HUES64 (cell line): ENCODE results near the gene DLL1.

Experiments
- H3K27ac ChIP-seq: 2 replicates; pipeline ENCODE4 v1.7.0; 2013; ENCODE audit warnings: low read depth, low read length, inconsistent platforms
- H3K27me3 ChIP-seq: 2 replicates; pipeline ENCODE4 v1.6.1; 2013; ENCODE audit warnings: mild to moderate bottlenecking, low read length; ENCODE audit not compliant: insufficient read depth
- H3K36me3 ChIP-seq: 2 replicates; pipeline ENCODE4 v1.6.1; 2013; ENCODE audit warnings: mild to moderate bottlenecking, low read length; ENCODE audit not compliant: insufficient read depth
- H3K4me1 ChIP-seq: 2 replicates; pipeline ENCODE4 v1.6.1; 2013; ENCODE audit warnings: mild to moderate bottlenecking, low read length, moderate library complexity; ENCODE audit not compliant: insufficient read depth
- H3K4me3 ChIP-seq: 2 replicates; pipeline ENCODE4 v1.5.1; 2013; ENCODE audit warnings: mild to moderate bottlenecking, low read length, moderate library complexity
- H3K9ac ChIP-seq: 2 replicates; pipeline ENCODE4 v1.6.1; 2013; ENCODE audit warnings: mild to moderate bottlenecking, low read depth, low read length
- H3K9me3 ChIP-seq: 2 replicates; pipeline ENCODE4 v1.6.1; 2013; ENCODE audit warnings: low read depth, low read length; ENCODE audit not compliant: insufficient read depth
- WGBS: fragments of 150-250, 120-280 bp; methylation state at CpG from one replicate; pipeline ENCODE4 v1.1.7; 2013; ENCODE audit warnings: missing lambda C conversion rate; 5-methylcytosine and 5-hydroxymethylcytosine counted together

The DLL1 gene

DNA sequence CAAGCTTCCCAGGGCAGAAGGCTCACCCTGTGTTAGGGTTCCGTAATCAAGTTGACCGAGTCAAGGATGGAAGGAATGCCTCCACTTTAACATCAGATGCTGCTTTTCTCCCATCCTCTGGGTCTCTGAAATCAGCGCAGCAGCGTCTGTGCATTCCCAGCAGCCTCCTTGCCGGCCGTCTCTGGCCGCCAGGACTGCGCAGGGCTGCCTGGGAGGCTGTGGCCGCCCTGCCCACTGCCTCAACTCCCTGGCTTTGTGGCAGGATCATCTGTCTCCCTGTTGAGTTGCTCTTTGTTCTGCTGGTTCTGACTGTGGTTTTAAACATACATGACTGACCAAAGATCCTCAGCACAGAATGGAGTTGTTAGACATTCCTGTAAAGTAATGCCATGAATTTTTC is 56.5 kb downstream of the DLL1 start:
- no peak overlapping the region for H3K9ac ChIP-seq
- no peaks in the 10 kb centered on the region for H3K9me3 ChIP-seq
- H3K4me1 ChIP-seq = peaks cover 22% of the 10 kb centered on the region; the same call in 1 of the 2 replicates
- H3K4me3 ChIP-seq = no peak overlapping the region
- WGBS = 90% methylated on average over 9 of the region's 9 CpGs
- no peak overlapping the region for H3K27ac ChIP-seq
- no peaks in the 10 kb centered on the region for H3K27me3 ChIP-seq
- H3K36me3 ChIP-seq = no peaks in the 10 kb centered on the region

DNA sequence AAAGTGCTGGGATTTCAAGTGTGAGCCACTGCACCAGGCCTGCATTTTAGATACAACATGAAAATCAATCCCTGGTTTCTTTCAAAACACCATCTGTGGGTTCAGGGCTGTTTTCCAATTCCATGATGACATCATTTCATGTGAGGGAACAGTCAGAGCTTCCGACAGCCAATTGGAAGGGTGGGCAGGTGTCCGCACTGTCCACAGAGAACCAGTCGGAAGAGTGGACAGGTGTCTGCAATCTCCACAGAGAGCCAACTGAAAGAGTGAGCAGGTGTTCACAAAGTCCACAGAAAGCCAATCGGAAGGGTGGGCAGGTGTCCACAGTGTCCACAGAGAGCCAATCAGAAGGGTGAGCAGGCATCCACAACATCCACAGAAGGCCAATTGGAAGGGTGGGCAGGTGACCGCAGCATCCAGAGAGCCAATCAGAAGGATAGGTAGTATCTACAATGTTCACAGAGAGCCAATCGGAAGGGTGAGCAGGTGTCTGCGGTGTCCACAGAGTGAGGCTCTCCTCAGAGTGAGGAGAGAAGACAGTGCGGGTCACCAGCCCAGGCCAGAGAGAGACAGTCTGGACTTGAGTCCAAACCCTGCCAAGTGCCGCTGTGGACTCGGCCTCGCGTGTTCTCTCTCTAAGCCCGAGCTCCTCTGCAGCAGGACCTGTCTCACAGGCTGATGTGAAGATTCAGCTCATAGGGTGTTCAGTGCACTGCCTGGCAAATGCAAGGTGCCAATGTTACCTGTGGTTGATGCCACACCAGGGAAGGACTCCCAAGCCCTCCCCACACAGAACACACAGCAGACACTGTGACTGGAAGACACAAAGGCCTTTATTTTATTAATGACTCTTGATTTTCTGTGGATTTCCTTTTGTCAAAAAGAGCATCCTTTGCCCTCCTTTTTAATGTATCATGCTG is 57.3 kb downstream of the DLL1 start:
- WGBS = 97% methylated on average over 13 of the region's 13 CpGs
- Histone ChIP-seq H3K27ac (no peak overlapping the region), H3K36me3 (no peaks in the 10 kb centered on the region), H3K4me3 (no peak overlapping the region), H3K4me1 (peaks cover 22% of the 10 kb centered on the region; the same call in 1 of the 2 replicates), H3K9ac (no peak overlapping the region), H3K27me3 (no peaks in the 10 kb centered on the region), H3K9me3 (no peaks in the 10 kb centered on the region)
